ENCODE data around the gene ATP1A4. TPM values are rescaled to one million over a fixed set of nuclear protein-coding genes. Genes with fewer than 3 reads are reported as not detected.

Gene ATP1A4
- total and polyA plus RNA-seq, 9 of the 15 experiments (the other 6 are each of a cell fraction or from before 2014, with no cell fraction given), result 0.07 TPM; not detected in 8

- TF ChIP-seq MGA (IDR thresholded peaks at IDR 0.05) (no peak), JUNB (CRISPR knock-in tag; conservative IDR thresholded peaks at IDR 0.05) (no peak), ZNF175 (CRISPR knock-in tag; IDR thresholded peaks at IDR 0.05; ENCODE audit: low read depth) (no peak)
Observed at GRCh38 chr1:160103658-160104408, 47.6 kb upstream of the ATP1A4 start (continued).

Data from K562 (cell line).